Mucosa of rectum (tissue), 2 donors: ENCODE data around the gene ARSJ.
"Not testable (repeated sequence)": the region's sequence is repeated elsewhere in the genome, so short reads cannot be mapped to it uniquely, and the experiment has no call there.

Experiments
- H3K27ac ChIP-seq, 2 donors: one replicate each; pipeline ENCODE4 v1.7.0; 2013; ENCODE audit warnings: inconsistent platforms in 2 of 2, low read depth in 2 of 2, low read length in 2 of 2
- H3K27me3 ChIP-seq, 2 donors: one replicate each; pipeline ENCODE4 v1.7.0; 2013; ENCODE audit warnings: low read length in 2 of 2; ENCODE audit not compliant: control insufficient read depth in 2 of 2, insufficient read depth in 2 of 2
- H3K36me3 ChIP-seq, 2 donors: one replicate each; pipeline ENCODE4 v1.7.0; 2013; ENCODE audit warnings: low read length in 2 of 2; ENCODE audit not compliant: control insufficient read depth in 2 of 2, insufficient read depth in 2 of 2
- H3K4me1 ChIP-seq, 2 donors: one replicate each; pipeline ENCODE4 v1.7.0; 2013; ENCODE audit warnings: low read length in 2 of 2, mild to moderate bottlenecking in 1 of 2; ENCODE audit not compliant: control insufficient read depth in 2 of 2, insufficient read depth in 2 of 2
- H3K4me3 ChIP-seq, 2 donors: one replicate each; pipeline ENCODE4 v1.7.0; 2013; ENCODE audit warnings: low read length in 2 of 2
- H3K9ac ChIP-seq, 2 donors: one replicate each; pipeline ENCODE4 v1.7.0; 2013; ENCODE audit warnings: low read length in 2 of 2, low read depth in 1 of 2, mild to moderate bottlenecking in 1 of 2
- H3K9me3 ChIP-seq, 2 donors: one replicate each; pipeline ENCODE4 v1.7.0; 2013; ENCODE audit warnings: low read length in 2 of 2; ENCODE audit not compliant: control insufficient read depth in 2 of 2
- donor health status: healthy.
- donor health status: Normal muscosa, but diverticular disease.

Gene ARSJ

GRCh38 chr4:113945906-113946305 is 33.5 kb downstream of the ARSJ start:
- no peak overlapping the region for H3K27ac ChIP-seq
- H3K4me3 ChIP-seq = no peak overlapping the region
- H3K4me1 ChIP-seq = peaks cover 4 to 5% of the 10 kb centered on the region in 2 donors
- H3K9ac ChIP-seq = no peak overlapping the region
- H3K9me3 ChIP-seq = no peaks in the 10 kb centered on the region
- H3K27me3 ChIP-seq = no peaks in the 10 kb centered on the region
- no peaks in the 10 kb centered on the region for H3K36me3 ChIP-seq

GRCh38 chr4:113943863-113944262 is 35.6 kb downstream of the ARSJ start:
- Histone ChIP-seq H3K27me3 (no peaks in the 10 kb centered on the region), H3K9ac (no peak overlapping the region), H3K4me3 (no peak overlapping the region), H3K27ac (no peak overlapping the region), H3K36me3 (no peaks in the 10 kb centered on the region), H3K4me1 (no peaks in the 10 kb centered on the region), H3K9me3 (no peaks in the 10 kb centered on the region)

GRCh38 chr4:113943085-113943484 is 36.4 kb downstream of the ARSJ start:
- Histone ChIP-seq H3K9me3 (no peaks in the 10 kb centered on the region), H3K36me3 (no peaks in the 10 kb centered on the region), H3K9ac (no peak overlapping the region), H3K4me3 (no peak overlapping the region), H3K4me1 (no peaks in the 10 kb centered on the region), H3K27me3 (no peaks in the 10 kb centered on the region), H3K27ac (no peak overlapping the region)

GRCh38 chr4:113941836-113942235 is 37.6 kb downstream of the ARSJ start:
- no peaks in the 10 kb centered on the region for H3K4me1 ChIP-seq
- no peak overlapping the region for H3K9ac ChIP-seq
- no peaks in the 10 kb centered on the region for H3K36me3 ChIP-seq
- H3K9me3 ChIP-seq = no peaks in the 10 kb centered on the region
- H3K4me3 ChIP-seq = no peak overlapping the region
- H3K27ac ChIP-seq = no peak overlapping the region
- H3K27me3 ChIP-seq = no peaks in the 10 kb centered on the region

- not testable (repeated sequence) for H3K36me3 ChIP-seq, H3K9ac ChIP-seq, H3K4me3 ChIP-seq, H3K9me3 ChIP-seq, H3K27ac ChIP-seq, H3K4me1 ChIP-seq, H3K27me3 ChIP-seq
Measured at GRCh38 chr4:113940103-113940502, 39.3 kb downstream of the ARSJ start.

- no peak overlapping the region for H3K27ac ChIP-seq
- H3K4me1 ChIP-seq = no peaks in the 10 kb centered on the region
- H3K27me3 ChIP-seq = no peaks in the 10 kb centered on the region
- no peak overlapping the region for H3K9ac ChIP-seq
- no peak overlapping the region for H3K4me3 ChIP-seq
- H3K36me3 ChIP-seq = no peaks in the 10 kb centered on the region
- no peaks in the 10 kb centered on the region for H3K9me3 ChIP-seq
Measured at GRCh38 chr4:113935190-113935589, 44.3 kb downstream of the ARSJ start.

- H3K4me3 ChIP-seq, H3K4me1 ChIP-seq, H3K36me3 ChIP-seq, H3K27me3 ChIP-seq, H3K9ac ChIP-seq, H3K27ac ChIP-seq, H3K9me3 ChIP-seq: not testable (repeated sequence)
Measured at GRCh38 chr4:113924706-113925105, 54.7 kb downstream of the ARSJ start.

- no peak overlapping the region for H3K9ac ChIP-seq
- H3K4me3 ChIP-seq = no peak overlapping the region
- no peaks in the 10 kb centered on the region for H3K4me1 ChIP-seq
- H3K27me3 ChIP-seq = no peaks in the 10 kb centered on the region
- H3K36me3 ChIP-seq = no peaks in the 10 kb centered on the region
- no peaks in the 10 kb centered on the region for H3K9me3 ChIP-seq
- H3K27ac ChIP-seq = no peak overlapping the region
Measured at GRCh38 chr4:113921089-113921794, 58.2 kb downstream of the ARSJ start.

- Histone ChIP-seq H3K27ac (no peak overlapping the region), H3K36me3 (no peaks in the 10 kb centered on the region), H3K27me3 (no peaks in the 10 kb centered on the region), H3K9me3 (no peaks in the 10 kb centered on the region), H3K4me3 (no peak overlapping the region), H3K4me1 (no peaks in the 10 kb centered on the region), H3K9ac (no peak overlapping the region)
Measured at GRCh38 chr4:113919611-113920010, 59.8 kb downstream of the ARSJ start.

- Histone ChIP-seq H3K27me3 (no peaks in the 10 kb centered on the region), H3K9ac (no peak overlapping the region), H3K36me3 (no peaks in the 10 kb centered on the region), H3K4me1 (no peaks in the 10 kb centered on the region), H3K9me3 (no peaks in the 10 kb centered on the region), H3K4me3 (no peak overlapping the region), H3K27ac (no peak overlapping the region)
Measured at GRCh38 chr4:113919145-113919544, 60.3 kb downstream of the ARSJ start.

- no peaks in the 10 kb centered on the region for H3K4me1 ChIP-seq
- H3K9ac ChIP-seq = no peak overlapping the region
- no peaks in the 10 kb centered on the region for H3K36me3 ChIP-seq
- no peak overlapping the region for H3K4me3 ChIP-seq
- H3K9me3 ChIP-seq = no peaks in the 10 kb centered on the region
- no peaks in the 10 kb centered on the region for H3K27me3 ChIP-seq
- H3K27ac ChIP-seq = no peak overlapping the region
Measured at GRCh38 chr4:113908829-113909228, 70.6 kb downstream of the ARSJ start.
